ENCODE data around the gene PNRC2.

DNA sequence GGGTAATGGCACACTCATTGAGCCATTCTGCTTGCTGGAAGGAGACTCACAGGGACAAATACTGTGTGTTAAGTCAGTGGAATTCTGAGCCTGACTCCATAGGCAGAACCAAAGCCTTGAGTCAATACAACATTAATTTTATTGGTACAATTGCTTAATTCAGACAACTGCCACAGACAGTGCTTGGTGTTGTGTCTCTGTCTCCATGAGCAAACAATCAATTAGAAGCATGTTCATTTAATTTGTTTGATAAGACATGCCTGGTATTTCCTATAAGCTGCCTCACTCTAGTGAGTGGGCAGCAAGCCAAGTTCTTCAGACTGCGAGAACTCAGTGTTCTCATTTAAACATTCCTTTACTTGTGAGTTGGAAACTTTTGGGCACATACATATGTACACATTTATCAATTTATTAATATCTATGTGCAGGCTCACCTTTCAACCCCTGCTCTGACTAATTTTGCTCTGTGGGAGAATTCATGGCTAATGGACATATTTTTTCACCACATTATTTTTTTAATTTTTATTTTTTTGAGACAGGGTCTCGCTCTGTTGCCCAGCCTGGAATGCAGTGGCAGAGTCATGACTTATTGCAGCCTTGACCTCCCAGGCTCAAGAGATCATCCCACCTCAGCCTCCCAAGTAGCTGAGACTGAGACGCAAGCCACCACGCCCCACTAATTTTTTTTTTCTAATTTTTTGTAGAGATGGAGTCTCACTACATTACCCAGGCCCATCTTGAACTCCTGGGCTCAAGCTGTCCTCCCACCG is 25.0 kb downstream of the PNRC2 start:
- TF ChIP-seq ARNTL (CRISPR knock-in tag; IDR thresholded peaks at IDR 0.05; ENCODE audit: borderline replicate concordance, low read depth) = no peak
- no peak for TF ChIP-seq ESRRG (CRISPR knock-in tag; IDR thresholded peaks at IDR 0.05)
- no peak for TF ChIP-seq ZC3H10 (CRISPR knock-in tag; IDR thresholded peaks at IDR 0.05)

Measured in SK-N-SH treated with all-trans-retinoic acid at 6 μM for 48 hours (cell line).